Fibroblast of skin of left quadriceps (primary cell): ENCODE results near the gene ANO2.

Experiments
- DNase-seq, 2 experiments: peaks; one replicate each; pipeline ENCODE4 v3.0.0-alpha.2; 2013; ENCODE audit warnings: low read depth in 2 of 2

The ANO2 gene

DNA sequence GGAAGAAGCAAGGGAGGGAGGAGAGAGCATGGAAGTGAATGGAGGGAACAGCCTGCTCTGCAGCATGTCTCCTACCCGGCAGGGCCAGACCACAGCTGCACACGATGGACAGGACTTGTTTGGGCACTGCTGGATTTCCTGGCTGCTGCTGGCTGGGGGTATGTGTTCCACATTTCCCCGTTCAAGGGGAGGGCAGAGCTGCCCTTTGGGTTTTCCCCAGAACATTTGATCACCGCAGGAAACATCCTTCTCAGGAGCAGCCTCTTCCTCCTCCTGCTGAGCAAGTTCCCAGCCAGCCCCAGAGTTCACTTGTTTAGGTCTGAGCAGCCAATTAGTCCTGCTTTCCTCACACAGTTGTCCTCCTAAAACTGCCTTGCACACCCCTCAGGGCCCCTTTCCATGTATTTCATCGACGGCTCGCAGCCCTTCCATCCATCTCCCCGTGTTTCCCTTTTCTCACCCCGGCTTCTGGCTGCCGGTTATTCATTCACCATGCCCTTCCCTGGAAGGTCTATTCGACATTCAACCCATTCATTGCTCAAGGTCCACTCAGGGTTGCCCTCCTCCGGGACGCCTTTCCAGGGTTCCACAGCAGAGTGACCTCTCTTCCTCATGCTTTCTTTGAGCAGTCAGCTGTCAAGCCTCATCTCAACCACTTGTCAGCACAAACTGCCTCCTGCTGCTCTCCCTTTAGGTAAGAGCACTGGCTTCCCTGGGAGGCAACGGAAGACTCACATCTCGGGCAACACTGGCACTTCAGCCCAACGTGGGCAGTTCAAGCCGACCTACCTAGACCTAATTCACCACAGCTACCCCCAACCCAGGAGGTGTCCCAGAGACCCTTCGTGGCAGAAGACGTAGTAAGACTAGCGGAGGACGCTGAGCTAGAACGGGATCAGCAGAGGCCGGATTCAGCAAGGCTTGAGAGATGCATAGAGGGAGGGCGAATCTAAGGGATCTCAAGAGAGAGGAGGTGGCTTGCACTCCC is 20.1 kb upstream of the ANO2 start:
- DNase-seq = no peak

DNA sequence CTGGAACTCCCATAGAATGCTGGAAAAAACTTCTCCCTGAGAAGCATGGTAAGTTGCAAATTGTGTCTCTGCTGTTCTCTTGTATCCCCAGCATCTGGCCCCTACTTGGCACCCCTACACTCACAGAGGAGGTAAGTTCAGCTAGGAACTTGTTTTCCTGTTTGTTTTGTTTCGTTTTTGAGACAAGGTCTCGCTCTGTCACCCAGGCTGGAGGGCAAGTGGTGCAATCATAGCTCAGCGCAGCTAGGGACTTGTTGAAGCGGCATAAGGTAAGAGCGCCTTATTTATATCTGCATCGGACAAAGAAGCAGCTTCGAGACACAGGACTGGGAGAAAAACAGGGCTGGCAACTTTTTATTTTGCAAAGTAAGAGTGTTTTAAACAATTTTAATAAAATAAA is 18.5 kb upstream of the ANO2 start:
- DNase-seq = no peak

DNA sequence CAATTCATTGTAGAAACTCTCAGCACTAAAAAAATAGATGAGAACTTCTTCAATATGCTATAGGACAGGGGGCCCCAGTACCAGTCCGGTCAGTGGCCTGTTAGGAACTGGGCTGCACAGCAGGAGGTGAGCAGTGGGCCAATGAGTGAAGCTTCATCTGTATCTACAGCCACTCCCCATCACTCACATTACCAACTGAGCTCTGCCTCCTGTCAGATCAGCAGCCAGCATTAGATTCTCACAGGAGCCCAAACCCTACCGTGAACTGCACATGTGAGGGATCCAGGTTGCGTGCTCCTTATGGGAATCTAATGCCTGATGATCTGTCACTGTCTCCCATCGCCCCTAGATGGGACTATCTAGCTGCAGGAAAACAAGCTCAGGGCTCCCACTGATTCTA is 15.7 kb upstream of the ANO2 start:
- no peak for DNase-seq

DNA sequence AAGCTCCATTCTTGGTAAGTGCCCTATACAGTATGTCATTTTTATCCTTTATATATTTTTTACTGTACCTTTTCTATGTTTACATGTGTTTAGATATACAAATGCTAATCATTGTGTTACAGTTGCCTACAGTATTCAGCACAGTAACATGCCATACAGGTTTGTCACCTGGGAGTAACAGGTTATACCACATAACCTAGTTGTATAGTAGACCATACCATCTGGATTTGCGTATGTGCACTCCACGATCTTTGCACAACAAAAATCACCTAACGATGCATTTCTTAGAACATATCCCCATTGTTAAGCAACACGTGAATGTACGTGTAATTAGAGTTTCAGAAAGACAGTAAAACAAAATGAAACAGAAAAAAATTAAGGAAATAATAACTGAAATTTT is 11.9 kb upstream of the ANO2 start:
- DNase-seq = no peak

DNA sequence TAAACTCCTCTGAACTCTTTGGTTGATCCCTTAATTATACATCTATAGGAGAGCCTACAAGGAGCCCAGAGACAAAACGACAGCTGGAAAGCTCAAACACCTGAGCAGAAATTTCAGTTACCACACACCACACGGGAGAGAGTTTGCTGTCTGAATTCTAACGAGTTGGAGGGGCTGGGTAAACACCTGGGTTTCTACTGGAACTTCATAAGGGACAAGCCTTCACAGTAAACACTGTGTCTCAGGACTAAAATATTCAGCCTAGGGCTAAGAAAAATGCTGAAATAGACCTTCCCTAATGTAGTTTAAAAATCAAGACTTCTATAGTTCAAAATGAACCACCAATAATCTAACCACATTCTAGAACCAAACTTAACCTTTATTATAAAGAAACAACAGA is 9.6 kb upstream of the ANO2 start:
- DNase-seq = no peak

DNA sequence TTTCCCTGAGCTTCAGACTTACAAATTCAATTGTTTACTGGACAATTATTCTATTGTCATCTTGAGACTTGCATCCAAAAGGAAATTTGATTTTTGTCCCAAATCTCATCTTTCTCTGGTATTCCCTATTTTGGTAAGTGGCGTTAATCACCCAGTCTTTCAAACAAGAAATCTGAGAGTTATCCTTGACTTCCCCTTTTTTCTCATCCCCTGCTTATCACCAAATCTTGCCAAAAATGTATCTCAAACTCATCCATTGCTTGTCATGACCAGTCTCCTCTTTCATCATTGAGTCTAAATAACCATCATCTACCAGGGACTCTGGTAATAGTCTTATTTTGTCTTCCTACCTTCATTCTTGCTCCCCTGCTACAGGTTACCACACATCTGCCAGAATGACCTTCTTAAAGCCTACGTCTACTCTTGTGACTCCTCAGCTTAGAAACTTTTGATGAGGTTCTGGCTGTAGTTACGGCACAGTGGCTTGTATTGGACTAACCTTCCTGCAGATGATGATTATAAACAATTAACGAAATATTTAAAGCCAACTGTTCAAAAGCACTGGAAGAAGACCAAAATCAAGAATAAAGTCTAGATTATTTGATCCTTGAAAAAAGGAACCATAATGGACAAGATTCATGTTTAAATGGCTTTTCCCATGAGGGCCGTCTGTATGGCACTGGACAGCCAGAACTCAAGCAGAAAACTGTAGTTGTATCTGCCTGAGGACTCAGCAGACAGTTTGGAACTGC is 9.0 kb upstream of the ANO2 start:
- DNase-seq = no peak

DNA sequence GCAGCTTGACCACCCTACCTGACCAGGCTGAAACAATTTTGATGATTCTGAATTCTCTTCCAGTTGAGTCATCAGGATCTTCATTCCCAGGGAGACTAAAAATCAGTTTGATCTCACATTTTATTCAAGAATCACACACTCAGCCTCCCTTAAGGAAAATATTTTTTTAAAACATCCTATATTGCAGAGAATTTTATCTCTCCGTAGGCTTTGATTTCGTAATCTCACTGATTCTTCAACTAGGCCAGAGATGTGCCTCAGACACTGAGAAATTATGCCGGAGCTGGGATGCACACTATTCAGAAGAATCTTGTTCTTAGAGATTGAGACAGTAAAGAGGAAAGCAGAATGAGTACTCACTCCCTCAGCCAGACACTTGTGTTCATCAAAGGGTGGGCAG is 7.0 kb upstream of the ANO2 start:
- no peak for DNase-seq

DNA sequence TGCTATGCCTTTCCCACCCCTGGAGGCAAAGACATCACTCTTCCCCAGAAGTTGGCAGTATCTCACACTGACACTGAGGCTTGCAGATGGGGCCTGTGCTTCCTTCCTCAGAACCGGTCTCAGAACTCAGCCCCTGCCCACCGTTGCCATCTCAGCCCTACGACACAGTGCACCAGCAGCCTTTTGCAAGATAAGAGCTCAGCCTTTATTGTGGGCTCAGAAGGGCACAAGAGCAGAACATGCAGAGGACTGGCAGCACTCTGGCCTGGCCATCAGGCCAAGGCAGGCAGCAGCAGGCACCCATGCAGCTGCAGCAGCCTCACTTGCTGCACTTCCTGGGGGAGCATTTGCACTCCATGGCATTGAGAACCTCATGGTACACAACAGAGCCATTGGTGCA is 3.6 kb upstream of the ANO2 start:
- DNase-seq = no peak

DNA sequence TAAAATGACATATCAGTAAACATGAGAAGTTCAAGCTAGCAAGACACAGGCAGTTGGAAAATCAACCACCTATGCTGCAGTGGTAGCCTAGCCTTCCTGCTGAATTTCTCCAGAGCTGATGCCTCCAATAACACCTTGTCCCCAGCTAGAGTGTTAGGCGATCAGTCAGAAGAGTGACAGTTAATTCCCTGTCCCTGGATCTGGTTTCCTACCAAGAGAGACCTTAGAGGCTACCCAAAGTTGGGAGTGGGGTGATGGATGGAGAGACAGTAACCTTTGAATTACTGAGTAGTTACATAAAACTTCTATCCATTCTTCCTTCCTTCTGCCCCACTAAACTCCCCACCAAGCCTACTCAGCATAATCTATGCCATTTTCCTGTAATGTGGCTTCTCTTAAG is 1.9 kb upstream of the ANO2 start:
- DNase-seq = no peak

DNA sequence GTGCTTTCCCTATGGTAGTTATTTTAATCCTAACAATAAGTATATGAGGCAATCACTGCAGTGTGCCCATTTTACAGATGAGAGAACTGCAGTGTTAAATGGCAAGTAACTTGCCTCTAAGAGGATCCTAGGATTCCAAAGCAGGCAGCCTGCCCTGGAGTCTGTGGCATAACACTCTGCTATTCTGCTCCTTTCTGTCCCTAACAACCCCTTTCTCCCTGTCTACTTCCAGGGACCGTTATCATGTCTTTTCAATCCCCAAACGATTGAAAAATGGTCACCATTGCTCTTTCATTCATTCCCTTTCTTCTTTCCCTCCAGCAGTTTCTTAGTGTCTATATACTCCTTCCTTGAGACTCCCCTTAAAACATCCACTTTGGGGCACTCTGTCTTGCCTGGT is 1.3 kb upstream of the ANO2 start:
- DNase-seq = no peak

DNA sequence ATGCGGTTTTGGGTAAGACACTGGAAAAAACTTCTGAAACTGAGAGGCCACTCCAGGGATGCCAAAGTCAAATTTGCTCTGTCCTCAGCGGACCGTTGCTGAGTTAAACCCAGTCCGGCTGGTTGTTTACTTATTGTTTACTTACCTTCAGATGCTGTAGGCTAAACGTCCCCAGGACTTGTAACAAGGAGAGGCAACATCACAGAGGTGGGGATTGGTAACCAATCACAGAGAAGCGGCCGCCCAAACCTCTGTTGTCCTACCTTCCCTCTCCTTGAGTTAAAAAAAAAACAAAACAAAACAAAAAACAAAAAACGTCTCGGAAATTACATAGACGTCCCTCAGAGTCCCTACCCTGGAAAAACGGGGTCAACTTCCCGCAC is 380 bp downstream of the ANO2 start:
- no peak for DNase-seq

DNA sequence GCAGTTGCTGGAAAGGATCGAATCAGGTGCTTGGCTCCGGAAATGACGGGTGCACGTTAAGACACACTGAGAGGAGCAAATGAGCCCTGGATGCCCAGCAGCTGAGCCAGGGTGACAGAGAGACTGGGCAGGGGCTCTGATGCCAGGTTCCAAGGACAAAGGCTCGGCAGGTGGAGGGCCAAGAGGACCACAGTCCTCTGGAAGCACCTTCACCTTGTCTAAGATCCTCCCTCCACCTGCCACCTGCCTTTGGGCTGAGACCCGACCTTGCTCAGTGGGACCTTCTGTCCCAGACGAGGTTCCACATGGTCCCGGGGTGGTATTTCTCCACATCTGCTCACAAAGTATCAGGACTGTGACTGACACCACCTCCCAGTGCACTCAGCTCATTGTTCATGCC is 1.0 kb downstream of the ANO2 start:
- no peak for DNase-seq

DNA sequence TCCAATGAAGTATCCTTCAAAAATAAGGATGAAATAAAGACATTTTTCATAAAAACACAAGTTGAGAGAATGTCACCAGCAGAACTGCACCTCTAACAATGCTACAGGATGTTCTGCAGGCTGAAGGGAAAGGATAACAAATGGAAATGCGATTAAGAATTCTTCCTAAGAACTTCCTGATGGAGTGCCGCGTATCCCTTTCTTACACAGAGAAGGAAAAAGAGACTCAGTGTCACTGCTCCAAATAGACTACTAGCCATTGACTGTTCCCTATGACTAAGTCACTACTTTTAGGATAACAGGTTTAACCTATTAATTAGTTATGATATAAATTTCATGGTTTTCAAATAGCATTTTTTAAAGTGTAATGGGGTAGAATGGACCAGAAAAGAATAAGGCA is 3.2 kb downstream of the ANO2 start:
- DNase-seq = no peak

DNA sequence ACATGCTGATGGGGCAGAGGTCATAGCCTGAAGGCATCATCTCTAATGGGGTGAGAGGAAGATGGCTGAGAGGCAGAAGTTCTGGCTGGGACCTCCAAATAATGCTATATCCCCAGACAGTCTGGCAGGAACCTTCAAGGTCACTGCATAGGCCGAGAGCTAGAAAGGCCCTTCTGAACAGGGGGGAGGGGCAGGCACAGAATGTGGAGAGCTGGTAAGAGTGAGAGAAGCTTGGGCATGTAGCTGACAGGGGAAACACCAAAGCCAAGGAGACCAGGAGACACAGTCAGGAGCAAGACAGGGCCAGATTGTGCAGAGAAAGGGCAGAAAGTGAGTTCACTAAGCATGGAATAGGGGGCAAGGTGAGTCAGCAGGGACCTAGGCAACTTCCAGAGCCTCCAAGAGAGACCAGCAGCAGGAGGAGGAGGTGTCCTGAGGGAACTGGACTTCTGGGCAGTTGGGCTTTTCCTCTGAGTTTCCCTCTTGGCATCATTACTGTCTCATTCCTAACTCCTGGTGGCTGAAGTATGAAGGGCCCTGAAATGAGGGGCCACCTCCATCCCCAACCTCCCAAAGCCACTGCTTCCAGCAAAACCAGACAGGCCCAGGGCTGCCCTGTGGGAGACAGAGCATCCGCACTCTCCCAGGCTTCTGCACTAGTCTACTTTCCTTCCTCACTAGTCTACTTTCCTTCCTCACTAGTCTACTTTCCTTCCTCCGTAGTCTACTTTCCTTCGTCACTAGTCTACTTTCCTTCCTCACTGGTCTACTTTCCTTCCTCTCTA is 17.1 kb downstream of the ANO2 start:
- DNase-seq = no peak

DNA sequence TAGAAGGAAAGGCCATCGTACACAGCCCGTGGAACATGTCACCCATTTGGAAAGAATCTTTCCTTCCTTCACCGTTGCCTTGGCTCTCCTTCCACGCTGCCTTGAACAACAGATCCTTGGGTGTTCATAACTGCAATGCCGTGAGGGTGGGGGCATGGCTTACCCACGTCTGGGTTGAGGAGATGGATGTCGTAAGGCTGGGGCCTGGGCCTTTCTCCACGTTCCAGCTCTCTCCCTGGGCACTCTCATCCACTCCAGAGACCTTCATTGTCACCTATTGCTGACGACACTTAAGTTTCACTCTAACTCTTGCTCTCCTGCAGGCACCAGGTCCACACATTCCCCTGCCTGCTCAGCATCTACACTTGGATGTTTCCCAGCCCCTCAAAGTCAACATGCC is 19.4 kb downstream of the ANO2 start:
- DNase-seq = no peak

DNA sequence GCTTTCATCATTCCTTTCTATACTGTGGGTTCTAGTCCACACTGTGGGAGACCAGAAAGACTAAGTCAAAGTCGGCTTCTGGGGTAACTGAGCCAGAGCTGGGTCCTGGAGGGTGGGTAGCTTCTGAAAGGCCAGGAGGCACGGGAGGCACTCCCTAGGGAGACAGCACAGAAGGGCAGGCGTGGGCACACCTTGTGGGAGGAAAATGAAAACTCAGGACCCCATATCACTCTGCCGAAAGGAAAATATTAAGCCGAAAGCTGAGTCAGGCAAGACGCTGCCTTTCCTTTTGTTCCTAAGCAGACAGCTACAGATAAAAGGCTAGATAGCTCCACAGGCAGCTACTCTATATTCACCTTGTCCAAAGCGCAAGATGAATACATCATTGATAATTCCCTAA is 20.7 kb downstream of the ANO2 start:
- DNase-seq = no peak

DNA sequence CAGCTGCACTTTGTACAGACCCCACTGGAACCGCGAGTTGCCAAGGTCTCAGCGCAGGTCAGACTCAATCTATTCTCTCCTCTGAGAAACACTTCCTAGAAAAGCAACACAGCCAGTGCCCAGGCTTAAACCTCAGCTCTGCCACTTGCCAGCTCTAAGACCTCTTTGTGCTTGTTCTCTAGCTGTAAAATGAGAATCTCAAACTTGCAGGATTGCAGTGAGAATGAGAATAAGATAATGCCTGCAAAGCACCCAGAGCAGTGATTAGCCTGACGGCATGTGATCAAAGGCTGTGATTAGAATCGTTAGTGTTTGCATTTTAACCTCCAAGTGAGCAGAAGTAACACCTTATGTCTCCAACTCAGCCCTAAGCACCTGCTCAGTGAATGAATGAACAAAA is 21.3 kb downstream of the ANO2 start:
- no peak for DNase-seq

DNA sequence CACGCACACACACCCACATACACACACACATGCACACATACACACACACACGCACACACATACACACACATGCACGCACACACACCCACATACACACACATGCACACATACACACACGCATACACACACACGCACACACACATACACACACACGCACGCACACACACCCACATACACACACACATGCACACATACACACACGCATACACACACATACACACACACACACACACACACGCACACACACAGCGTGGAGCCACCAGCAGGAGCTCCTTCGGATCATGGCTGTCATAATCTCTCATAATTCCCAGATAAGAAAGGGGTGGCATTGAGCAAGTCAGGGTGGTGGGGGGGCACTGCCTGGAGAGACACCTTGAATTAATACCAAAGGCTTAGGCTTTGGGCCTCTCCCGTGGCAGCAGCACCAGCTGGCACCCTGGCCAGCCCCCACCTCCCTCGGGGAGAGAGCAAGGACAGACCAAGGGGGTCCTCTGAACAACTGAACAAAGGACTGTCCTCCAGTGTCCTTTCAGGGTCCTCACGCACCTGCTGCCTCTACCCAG is 21.9 kb downstream of the ANO2 start:
- DNase-seq = no peak

DNA sequence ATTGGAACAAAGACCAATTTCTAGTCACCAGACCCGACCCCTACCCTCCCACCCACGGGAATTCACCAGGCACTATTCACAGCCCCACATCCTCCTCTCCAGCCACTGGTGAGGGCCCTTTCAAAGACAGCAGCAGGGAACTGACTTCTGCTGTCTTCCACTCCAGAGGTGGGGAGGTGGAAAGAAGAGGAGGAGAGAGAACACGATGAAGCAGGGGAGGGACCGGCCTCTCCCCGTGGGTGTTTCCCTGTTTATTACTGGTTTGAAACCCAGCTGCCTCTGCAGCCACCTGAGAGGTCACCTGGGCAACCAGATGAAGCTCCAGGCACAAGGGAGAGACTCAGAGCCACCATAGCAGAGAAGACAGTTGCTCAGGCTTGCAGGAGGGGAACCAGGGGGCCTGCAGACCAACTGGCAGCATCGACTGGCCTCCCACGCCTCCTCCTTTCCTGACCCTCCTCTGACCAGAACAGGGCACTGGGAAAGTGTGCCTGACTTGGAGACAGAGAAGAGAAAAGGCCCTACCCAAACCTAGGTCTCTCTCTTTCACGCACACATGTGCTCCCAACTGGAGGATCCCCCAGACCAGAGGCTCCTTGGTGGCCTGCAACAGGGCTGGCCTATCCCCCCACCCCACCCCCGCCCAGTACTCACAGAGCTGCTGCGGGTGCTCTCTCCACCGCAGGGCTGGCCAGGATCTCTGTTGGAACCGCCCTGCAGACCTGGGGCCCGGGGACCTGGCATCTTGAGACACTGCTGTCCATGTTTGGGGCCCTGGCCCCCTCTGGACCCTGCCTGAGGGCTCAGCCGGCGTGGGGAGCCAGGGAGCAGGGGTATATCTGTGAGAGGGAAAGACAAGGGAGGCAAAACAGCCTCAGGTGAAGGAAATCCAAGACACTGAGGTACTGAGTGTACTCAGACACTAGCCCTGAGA is 22.8 kb downstream of the ANO2 start:
- no peak for DNase-seq

DNA sequence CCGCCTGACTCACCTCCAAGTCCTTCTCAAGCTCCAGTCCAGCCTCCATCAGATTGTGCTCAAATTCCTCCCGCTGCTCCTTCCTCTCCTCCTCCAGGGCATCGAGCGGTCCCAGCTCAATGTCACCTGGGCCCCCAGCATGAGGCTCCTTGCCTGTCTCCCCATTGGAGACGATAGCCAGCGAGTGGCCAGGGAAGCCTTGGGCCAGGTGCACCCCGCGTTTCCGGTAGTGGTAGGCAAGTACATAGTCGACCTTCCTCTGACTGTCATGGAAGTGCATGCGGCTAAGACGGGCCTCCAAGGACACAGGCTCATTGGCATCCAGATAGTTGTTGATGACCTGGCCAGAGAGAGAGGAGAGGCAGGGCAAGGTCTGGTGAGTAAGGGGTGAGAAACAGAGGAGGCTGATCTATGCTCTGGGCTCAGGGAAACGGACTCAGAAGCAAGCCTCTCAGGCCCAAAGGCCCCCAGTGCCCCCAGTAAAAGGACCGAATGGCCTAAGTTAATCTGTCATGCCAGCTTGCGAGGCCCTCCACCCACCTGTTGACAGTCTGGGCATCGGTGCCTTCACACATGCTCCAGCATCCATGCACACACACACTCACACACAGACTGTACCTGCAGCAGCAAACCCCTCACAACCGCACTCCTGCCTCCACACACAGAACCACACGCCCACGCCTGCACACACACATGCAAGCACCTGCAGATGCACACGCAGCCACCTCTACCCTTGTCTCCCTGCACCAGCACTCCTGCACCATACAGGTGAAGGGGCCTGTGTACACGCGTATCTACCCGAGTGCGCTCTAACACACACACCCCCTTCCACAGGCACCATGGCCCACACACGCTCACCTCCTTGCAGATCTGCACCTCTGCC is 23.8 kb downstream of the ANO2 start:
- DNase-seq = no peak
